SHP77 (cell line): ENCODE data around the gene NEB.
"Not testable (repeated sequence)": the region's sequence is repeated elsewhere in the genome, so short reads cannot be mapped to it uniquely, and the experiment has no call there.

Experiments
- DNase-seq, 2 experiments: peaks; one replicate each; lab custom pipeline; 2025; lab: John Stamatoyannopoulos, UW

The NEB gene

GRCh38 chr2:151607459-151608424, 126.5 kb downstream of the NEB start:
- DNase-seq = not testable (repeated sequence)

- not testable (repeated sequence) for DNase-seq
Measured at GRCh38 chr2:151603530-151603929, 130.7 kb downstream of the NEB start.

GRCh38 chr2:151602402-151602801, 131.9 kb downstream of the NEB start:
- not testable (repeated sequence) for DNase-seq

- DNase-seq = not testable (repeated sequence)
Measured at GRCh38 chr2:151601803-151602202, 132.5 kb downstream of the NEB start.

- not testable (repeated sequence) for DNase-seq
Measured at GRCh38 chr2:151596903-151597608, 137.2 kb downstream of the NEB start.

GRCh38 chr2:151591908-151592255, 142.4 kb downstream of the NEB start:
- DNase-seq = not testable (repeated sequence)

GRCh38 chr2:151591250-151591907, 142.9 kb downstream of the NEB start:
- DNase-seq = not testable (repeated sequence)

- DNase-seq = not testable (repeated sequence)
Measured at GRCh38 chr2:151581300-151581699, 153.0 kb downstream of the NEB start.

- DNase-seq = not testable (repeated sequence)
Measured at GRCh38 chr2:151580697-151581096, 153.6 kb downstream of the NEB start.

GRCh38 chr2:151577116-151577515, 157.2 kb downstream of the NEB start:
- DNase-seq = no peak

GRCh38 chr2:151576080-151576479, 158.2 kb downstream of the NEB start:
- DNase-seq = no peak

GRCh38 chr2:151575338-151575737, 158.9 kb downstream of the NEB start:
- DNase-seq = no peak

- no peak for DNase-seq
Measured at GRCh38 chr2:151570191-151570590, 164.1 kb downstream of the NEB start.

GRCh38 chr2:151569167-151569566, 165.1 kb downstream of the NEB start:
- DNase-seq = no peak

GRCh38 chr2:151568501-151568900, 165.8 kb downstream of the NEB start:
- DNase-seq = no peak

- DNase-seq = no peak
Measured at GRCh38 chr2:151567006-151567405, 167.3 kb downstream of the NEB start.

- no peak for DNase-seq
Measured at GRCh38 chr2:151562398-151562797, 171.9 kb downstream of the NEB start.

- DNase-seq = no peak
Measured at GRCh38 chr2:151560289-151560688, 174.0 kb downstream of the NEB start.

- not testable (repeated sequence) for DNase-seq
Measured at GRCh38 chr2:151559431-151559830, 174.8 kb downstream of the NEB start.

- DNase-seq = not testable (repeated sequence)
Measured at GRCh38 chr2:151557883-151558282, 176.4 kb downstream of the NEB start.

- DNase-seq = no peak
Measured at GRCh38 chr2:151556121-151556520, 178.2 kb downstream of the NEB start.

- DNase-seq = no peak
Measured at GRCh38 chr2:151552287-151552686, 182.0 kb downstream of the NEB start.
